Measurements from ENCODE around the gene VWF. TPM values are rescaled to one million over a fixed set of nuclear protein-coding genes. Genes with fewer than 3 reads are reported as not detected.

VWF gene
- polyA plus RNA-seq, 1 donor: 8.2 TPM

DNA sequence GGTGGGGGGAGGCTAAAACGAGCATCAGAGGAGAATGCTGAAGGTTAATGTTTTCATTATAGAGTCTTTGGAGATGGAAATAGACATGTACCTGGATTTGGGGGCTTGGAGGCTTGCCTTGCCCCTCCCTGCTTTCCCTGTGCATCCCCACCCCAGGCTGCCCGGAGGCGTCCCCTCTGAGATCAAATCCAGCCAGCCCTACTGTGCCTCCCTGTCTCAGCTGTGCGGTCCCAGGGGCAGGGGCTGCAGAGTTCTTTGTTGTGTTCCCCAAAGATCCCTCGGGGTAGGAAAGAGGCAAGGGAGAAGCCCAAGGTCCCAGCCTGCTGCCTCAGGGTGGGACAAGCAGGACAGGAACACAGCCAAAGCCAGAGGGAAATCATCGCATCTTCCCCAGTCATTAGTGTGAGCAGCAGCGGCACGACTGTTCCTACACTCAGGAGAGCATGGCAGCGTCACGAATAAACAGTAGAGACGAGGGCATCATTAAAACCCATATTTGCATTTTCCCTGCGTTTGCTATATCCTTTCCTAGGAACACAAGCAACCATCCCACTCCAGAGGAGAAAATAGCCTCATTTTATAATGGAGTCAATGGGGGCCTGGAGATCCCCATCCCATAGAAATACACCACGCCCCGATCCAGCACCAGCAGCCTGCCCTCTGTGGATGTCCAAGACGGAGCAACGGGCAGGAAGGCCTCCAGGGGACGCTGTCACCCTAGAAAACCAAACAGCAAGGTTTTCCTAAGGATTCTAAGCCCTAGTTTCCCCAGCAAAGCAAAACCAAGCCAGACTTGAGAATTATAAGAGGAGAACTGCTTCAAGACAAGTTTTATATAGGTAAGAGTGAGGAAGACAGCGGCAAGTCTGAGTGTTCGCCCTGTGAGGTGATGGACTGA is 211.8 kb downstream of the VWF start:
- DNase-seq: no peak

GRCh38 chr12:5912011-5912410 is 212.5 kb downstream of the VWF start:
- no peak for DNase-seq

DNA sequence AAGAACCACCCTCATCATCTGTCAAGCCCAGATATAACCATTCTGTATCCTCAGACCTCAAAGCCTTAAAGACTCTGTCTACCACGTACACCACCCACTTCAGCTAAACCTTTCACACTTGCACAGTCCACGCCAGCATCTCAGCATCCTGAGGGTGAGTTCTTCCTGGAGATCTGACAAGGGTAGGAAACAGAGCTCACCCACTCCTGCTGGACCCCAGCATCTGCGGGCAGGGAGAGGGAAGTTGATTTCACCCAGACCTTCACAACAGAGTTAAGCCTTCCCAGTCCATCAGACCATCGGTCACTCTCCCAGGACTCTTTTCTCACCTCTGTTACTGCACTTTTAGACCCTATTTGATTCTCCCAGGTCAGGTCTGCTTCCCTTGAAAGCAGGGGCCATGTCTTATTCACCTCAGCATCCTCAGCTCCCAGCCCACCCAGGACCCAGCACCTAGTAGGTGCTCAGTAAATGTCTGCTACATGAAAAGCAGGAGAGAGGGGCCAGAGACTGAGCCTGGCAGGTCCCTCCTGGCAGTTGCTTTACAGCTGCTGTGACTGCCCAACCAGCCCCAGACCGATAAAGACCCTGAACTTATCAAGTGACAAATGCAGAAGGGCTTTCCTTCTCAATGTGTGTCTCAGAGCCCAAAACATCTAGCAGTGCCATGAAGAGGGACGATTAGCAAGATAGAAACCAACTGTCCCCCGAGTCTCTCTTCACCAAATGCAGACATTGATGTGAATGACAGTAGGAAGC is 213.5 kb downstream of the VWF start:
- no peak for DNase-seq

DNA sequence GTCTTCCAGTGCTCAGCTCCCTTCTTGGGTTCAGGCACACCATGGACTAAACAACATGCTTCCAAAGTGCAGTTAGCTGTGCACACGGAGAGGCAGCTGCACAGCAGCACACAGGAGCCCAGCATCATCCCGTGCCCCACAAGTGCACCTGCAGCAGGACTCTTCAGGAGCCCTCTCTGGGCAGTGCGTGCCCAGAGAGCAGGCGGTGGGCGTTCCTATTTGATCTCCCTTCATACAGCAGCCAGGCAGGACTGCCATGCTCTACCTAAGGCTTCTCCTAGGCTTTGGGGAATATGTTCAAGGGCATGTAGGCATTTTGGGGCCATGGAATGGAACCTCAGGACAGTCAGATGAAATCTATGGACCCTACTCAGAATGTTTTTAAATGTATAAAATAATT is 214.9 kb downstream of the VWF start:
- no peak for DNase-seq

GRCh38 chr12:5908251-5908650 is 216.2 kb downstream of the VWF start:
- DNase-seq: no peak

DNA sequence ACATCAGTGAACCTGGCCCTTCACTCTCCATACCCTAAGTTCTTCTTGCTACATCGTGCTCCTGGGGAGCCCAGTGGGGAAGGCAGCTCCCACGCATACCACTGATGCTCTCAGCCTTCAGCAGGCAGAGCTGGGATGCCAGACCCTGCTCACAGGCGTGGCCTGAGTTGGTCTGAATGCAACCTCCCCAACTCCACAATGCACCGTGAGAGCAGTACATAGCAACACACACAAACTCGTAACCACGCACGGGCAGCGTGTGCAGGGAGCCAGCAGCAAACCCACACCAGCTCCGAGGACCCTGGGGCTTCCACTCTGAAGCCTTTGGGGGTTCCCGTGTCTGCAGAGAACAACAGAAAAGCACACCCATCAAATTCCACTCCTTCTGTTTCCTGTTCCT is 216.7 kb downstream of the VWF start:
- DNase-seq: peak; percentile 34

DNA sequence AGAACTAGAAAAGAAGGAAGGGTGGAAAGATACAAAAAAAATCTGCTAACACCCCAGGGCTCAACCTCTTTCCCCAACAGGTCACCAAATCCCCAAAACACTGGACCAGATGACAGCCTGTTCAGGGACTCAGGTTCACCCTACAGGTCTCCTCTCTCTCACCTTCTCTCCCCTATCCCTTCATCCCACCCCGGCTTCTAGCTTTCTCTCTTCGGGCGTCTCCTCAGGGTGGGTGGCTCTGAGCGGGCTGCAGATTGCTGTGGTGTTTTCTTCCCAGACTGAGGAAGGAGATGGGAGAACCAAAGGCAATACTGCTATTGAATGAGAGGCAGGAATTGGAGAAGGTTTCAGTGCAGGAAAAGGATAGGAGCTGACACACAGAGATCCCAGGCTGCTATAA is 218.7 kb downstream of the VWF start:
- no peak for DNase-seq

DNA sequence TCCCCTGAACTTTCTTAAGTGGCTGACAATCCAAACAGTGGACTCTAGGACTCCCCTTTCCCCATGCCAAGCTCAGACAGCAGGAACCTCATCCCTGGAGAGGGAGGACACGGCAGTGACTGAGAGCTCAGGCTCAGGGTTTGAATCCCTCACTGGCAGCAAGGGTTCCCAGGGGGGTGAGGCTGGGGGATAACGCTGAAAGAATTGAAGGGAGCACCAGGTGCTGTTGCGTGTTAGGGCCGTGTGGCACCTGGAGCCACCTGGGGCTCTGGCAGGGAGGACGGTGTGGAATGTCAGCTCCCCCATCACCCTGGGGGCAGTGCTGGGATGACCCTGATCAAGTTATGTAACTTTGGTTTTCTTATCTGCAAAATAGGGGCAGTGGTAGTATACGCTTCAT is 219.5 kb downstream of the VWF start:
- DNase-seq: no peak

- DNase-seq: no peak
Observed at GRCh38 chr12:5904441-5904840, 220.0 kb downstream of the VWF start.

DNA sequence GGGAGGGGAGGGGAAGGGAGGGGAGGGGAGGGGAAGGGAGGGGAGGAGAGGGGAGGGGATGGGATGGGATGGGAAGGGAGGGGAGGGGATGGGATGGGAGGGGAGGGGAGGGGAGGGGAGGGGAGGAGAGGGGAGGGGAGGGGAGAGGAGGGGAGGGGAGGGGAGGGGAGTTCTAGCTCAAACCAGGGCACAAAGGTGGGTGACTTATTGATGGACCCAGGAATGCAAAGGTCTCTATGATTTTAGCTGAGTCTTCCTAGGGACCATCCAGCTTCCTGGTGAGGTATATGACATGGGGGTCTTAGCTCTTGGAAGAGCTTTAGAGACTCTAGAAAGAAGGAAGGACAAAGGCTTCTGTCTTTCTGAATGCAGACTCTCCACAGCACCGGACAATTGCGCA is 221.7 kb downstream of the VWF start:
- DNase-seq: no peak

DNA sequence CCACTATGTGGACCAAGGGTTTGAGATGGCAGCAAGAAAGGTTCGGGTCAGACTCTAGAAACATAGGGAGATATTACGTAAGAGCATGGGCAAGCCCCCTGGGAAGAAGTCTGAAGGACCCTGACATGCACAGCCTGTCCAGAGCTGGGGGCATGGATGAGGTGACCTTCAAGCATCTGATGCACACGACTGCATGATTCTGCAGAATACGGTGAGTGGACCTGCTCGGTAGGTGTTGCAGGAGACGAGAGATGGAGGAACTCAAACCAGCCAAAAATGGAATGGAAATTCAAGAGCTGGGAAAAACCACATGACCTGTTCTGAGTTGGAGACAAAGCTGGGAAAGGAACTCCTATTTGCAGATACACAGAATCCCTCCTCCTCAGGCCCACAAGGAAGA is 223.1 kb downstream of the VWF start:
- no peak for DNase-seq

DNA sequence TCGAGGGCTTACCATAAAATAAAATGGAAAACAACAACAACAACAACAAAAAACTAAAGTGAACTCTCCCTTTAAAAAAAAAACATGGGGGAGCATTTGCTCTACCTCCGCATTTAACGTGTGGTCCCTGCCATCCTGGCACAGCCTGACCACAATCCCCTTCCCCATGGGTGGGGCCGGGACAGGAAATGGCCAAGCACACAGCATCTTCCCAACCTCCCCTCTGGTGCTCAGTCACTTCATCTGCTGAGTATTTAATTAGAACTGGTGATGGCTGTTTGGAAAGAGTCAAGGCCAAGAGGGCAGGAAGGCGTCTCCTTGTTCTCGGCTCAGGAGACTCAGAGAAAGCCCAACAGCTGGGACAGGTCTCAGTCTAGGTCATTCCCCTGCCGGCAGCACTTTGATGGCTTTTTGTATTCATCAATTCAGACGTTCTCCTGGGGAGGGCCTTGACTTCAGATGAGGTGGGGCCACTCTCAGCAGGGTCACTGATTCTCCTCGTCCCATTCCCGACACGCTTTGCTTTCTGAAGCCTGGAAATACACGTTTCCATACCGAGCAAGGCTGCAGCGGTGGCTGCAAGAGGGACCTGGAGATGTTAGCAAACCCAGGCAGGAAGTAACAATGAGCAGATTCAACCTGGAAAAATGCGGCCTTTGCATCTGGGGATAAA is 223.8 kb downstream of the VWF start:
- no peak for DNase-seq

DNA sequence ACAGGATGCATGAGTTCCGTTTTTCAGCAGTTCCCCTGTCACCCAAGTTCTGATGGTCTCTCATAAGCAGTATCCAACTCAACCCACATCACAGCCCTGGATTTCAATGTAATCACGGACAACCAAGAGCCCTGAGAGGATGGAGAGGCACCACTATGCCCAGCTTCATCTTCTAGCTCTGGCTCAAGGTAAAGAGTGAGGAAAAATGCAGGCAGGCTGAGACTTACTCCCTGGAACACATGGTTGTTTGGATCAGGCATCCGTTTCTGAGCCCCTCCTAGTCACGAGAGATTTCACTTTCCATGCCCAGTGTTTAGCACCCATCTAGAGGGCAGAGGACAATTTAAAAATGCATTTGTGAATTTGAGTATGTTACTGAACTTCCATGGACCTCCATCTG is 224.4 kb downstream of the VWF start:
- DNase-seq: no peak

- no peak for DNase-seq
Observed at GRCh38 chr12:5899675-5900074, 224.8 kb downstream of the VWF start.

DNA sequence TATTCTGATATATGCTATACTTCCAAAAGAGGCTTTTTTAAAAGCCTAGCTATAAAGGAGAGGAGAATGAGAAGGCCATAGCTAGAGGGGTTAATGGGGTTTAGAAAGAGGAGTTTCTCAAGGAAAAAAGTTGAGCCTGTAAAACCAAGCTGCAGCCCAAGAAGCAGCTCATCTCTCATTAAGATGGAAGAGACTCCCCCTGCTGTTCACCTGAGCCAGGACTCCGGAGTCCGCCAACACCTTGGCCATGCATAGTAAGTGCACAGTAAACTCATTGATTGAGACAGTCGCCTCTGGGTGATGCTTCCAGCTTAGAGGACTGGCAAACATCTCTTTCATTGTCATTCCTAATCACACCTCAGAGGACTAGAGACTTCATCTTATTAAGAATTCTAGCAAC is 225.6 kb downstream of the VWF start:
- no peak for DNase-seq

Other genes with a start within 250 kb of the VWF start
- 4.9 TPM for gene ANO2, start 179.4 kb downstream of the VWF start, polyA plus RNA-seq (ENCODE audit: insufficient read length)
- gene CD9, start 75.7 kb upstream of the VWF start, polyA plus RNA-seq (ENCODE audit: insufficient read length): 144 TPM
- 5.6 TPM for gene PLEKHG6, start 186.0 kb upstream of the VWF start, polyA plus RNA-seq (ENCODE audit: insufficient read length)
- 89.8 TPM for gene TNFRSF1A, start 217.4 kb upstream of the VWF start, polyA plus RNA-seq (ENCODE audit: insufficient read length)